Measurements from ENCODE around the gene PDXDC1.
"Not testable (repeated sequence)": the region's sequence is repeated elsewhere in the genome, so short reads cannot be mapped to it uniquely, and the experiment has no call there.

The PDXDC1 gene

DNA sequence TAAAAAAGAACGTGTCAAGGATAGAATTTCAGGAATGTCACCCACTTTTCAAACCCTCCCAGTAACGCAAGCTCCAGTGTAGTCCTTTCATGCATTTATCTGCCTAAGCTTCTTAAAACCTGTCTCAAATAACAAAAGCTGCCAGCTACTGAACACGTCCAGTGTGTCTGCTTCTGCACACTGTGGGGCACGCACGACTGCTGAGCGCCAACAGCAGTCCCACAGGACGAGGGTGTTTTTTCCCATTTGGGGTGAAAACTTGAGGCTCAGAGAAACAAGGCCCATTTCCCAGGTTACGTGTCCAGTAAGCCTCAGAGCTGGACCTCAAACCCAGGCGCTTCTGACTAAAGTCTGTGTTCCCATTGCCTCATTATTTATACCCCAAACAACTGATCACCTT is 63.9 kb downstream of the PDXDC1 start:
- FAIRE-seq, result no peak

DNA sequence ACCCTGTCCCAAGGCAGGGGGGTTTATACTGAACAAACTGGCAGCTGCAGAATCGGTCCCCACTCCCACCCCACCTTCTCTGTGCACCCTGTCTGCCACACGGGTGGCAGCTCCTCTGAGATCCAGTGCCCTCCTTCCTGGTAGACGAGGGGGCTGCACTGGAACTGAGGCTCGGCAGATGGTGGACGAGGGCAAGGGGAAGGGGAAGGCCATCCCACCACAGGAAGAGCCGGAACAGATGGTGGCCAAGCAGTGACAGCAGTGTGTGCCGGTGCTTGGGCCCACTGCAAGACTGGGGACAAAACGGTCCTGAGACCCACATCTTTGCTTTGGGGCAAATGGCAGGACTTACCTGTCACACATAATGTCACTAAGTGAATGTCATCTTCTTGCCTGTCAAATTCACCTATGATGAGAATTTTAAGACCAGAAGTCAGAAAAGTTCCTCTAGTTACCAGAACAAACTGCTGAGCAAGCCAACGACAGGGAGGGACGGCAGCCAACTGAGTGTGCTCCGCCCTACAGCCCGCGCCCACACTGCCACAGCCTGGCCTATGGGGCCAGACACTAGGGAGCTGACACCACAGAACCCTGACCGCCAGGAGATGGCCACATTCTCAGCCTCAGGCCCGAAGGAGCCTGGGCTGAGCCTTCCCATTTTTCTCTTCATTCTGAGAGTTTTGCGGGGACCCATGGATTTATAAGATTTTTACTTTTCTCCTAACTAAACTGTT is 66.6 kb downstream of the PDXDC1 start:
- no peak for FAIRE-seq

DNA sequence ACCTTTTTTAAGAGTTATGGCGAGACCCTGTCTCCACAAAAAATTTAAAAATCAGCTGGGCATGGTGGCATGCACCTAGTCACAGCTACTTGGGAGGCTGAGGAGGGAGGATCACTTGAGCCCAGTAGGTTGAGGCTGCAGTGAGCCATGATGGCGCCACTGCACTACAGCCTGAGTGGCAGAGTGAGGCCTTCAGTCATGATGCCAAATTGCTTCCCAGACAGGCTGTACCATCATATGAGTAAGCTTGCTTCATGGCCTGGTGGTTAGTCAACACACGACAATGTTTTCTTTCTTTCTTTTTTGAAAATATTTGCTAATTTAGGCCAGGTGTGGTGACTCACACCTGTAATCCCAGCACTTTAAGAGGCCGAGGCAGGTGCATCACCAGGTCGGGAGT is 68.5 kb downstream of the PDXDC1 start:
- no peak for FAIRE-seq

DNA sequence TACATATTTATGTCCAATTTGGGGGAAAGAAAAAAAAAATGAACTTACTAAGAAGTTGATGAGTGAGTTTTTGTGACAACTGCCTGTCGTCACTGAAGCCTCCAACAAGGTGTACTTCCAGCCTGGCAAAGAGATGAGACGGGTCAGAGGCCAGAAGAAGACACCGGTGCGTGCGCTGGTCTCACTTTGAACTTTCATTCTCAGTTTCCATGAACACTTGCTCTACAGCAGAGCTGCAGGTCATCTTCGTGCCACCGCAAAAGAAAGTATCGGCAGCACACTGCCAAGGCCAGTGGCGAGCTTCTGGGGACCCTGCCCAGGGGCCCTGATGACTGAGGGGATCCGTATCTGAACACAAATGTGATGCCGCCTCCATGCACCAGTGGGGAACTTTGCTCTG is 69.5 kb downstream of the PDXDC1 start:
- no peak for FAIRE-seq

DNA sequence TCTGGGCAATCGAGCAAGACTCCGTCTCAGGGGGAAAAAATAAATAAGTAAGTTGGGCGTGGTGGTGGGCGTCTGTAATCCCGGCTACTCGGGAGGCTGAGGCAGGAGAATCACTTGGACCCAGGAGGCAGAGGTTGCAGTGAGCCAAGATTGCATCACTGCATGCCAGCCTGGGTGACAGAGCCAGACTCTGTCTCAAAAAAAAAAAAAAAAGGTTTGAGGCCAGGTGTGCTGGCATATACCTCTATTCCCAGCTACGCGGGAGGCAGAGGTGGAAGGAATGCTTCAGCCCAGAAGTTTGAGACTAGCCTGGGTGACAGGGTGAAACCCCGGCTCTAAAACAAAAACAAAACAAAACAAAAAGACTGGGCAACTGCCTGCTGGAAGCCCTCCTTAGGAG is 70.4 kb downstream of the PDXDC1 start:
- FAIRE-seq, result not testable (repeated sequence)

DNA sequence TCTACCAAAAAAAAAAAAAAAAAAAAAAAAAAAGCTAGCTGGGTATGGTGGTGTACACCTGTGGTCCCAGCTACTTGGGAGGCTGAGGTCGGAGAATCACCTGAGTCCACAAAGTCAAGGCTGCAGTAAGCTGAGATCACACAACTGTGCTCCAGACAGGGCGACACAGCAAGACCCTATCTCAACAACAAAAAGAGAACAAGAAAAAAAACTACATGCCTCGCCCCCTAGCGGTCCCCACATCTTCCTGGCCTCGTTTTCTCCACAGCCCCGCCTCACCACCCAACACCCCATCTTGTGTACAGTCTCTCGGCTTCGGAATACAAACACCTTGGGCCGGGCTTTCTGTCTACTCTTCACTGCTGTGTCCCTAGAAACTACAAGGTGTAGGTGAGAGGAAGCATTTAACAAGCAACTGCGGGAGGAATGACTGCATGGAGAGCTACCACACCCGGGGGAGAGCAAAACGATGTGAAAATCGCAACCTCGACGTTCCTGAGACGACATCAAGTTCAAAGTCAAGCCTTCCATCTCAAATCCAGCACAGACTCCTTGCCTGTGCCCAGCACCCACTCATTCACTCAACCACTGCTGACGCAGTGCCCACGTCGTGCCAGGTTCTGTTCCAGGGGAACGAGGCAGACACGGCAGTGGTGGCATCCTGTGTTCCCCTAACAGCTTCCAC is 72.0 kb downstream of the PDXDC1 start:
- FAIRE-seq, result no peak

DNA sequence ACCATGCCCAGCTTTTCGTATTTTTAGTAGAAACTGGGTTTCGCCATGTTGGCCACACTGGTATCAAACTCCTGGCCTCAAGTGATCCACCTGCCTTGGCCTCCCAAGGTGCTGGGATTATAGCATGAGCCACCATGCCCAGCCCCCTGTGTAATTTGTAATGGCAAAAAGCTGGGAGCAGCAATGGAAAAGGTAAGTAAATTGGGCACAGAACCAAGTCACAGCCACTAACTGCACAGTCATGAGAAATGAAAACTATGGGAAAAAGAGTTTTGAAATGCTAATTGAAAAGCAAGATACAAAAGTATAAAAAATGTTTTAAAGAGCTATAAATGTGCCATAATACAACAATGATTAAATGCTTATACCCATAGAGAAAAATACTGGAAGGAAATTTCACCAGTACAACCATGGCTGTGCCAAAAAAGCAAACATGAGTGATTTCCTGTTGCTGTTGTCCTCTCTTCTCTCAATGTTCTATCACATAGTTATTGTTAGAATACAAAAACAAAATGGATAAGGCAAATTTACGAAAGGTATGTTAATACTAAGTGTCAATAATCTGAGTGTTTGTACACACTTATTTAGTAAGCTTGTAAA is 74.9 kb downstream of the PDXDC1 start:
- no peak for FAIRE-seq

DNA sequence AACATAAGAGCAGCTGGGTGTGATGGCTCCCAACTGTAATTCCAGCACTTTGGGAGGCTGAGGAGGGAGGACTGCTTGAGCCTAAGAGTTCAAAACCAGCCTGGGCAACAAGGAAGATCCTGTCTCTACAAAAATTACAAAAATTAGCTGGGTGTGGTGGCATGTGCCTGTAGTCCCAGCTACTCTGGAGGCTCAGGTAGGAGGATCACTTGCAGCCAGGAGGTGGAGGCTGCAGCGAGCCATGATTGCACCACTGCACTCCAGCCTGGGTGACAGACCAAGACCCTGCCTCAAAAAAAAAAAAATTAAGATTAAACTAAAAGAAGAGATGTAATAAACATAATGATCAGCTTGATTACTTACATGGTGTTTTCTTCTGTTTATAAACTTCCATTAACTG is 75.6 kb downstream of the PDXDC1 start:
- FAIRE-seq, result not testable (repeated sequence)

DNA sequence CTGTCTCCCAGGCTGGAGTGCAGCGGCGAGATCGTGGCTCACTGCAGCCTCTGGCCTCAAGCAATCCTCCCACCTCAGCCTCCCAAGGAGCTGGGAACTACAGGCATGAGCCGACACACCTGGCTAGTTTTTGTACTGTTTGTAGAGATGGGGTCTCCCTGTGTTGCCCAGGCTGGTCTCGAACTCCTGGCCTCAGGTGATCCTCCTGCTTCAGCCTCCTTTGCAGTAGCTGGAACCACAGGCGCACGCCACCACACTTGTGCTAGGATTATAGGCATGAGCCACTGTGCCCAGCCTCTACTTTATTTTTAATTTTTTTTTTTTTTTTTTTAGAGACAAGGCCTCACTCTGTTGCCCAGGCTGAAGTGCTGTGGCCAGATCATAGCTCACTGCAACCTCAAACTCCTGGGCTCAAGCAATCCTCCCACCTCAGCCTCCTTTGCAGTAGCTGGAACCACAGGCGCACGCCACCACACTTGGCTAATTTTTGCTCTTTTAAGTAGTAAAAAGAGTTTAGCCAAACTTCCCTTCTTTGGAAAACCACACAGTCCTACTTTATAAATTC is 76.6 kb downstream of the PDXDC1 start:
- FAIRE-seq, result no peak

DNA sequence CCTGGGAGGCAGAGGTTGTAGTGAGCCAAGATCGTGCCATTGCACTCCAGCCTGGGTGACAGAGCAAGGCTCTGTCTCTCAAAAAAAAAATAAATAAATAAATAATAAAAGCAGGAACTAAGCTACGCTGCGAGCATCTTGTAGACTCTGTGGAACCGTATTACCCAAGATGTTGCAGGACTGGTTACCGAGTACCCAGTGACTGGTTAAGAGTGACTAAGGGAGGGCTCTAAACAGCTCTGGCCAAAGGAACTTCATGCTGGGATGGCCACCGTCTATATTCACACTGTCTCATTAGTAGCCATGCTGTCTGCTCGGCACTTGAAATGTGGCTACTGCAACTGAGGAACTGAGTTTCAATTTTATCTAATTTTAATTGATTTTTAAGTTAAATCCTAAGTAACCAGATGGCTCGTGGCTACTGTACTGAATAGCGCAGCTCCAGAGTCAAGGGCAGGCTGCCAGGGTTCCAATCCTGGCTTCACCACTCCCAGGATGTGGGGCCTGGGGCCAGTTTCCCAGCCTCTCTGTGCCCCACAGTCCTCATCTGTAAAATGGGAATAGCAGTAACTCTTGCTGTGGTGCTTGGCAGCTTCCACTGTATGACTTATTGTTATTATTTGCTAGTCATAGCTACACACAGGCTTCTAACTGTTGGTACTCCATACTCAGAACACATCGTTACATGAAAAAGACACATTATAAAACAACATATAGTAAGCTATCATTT is 78.1 kb downstream of the PDXDC1 start:
- no peak for FAIRE-seq

DNA sequence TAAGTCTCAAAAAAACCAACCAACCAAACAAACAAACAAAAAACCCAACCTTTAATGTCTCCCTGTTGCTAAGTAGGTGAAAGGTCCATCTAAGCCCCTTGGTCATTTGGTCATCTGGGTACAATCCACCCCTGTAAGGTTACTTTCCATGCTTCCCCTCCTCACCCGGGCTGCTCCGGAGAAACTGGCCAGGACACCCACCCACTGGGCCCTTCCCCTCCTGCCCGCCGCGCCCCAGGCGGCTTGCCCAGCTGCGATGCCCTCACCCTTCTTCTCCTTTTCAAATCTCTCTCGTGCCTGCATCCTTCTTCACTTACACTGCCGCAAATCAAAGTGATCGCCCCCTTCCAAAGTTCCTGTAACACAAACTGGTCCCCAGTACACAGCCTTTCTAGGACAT is 79.1 kb downstream of the PDXDC1 start:
- no peak for FAIRE-seq

DNA sequence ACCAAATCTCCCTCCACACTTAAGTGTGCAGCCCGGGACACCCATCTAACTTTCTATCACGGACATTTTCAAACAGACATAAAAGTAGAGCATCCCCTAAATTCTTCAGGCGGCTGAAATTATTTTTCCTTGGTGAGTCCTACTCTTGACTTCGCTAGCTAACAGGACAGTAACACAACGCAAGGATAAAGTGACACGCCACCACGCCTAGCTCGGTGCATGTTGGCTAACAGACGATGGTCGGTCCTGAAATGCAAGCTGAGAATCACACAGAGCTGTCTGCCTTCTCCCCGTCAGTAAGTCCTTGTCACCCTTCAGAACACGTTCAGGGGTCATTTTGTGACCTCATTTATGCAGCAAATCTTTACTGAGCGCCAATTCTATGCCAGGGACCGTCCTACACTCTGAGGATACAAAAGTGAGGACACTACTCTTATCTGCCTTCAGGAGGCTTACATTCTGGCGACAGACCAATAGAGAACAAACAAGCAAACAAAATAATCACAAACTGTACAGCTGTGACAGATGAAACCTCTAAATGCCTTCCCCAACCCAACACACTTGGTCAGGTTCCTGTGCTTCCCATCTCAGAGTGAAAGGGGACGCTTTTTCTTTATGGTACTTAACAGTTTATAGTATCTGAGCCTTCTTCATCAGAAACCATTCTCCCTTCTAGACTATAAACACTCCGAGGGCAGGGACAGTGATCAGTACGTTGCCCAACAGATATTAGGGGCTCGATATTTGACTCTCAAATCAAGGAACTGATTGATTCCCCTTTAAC is 79.7 kb downstream of the PDXDC1 start:
- FAIRE-seq, result no peak

DNA sequence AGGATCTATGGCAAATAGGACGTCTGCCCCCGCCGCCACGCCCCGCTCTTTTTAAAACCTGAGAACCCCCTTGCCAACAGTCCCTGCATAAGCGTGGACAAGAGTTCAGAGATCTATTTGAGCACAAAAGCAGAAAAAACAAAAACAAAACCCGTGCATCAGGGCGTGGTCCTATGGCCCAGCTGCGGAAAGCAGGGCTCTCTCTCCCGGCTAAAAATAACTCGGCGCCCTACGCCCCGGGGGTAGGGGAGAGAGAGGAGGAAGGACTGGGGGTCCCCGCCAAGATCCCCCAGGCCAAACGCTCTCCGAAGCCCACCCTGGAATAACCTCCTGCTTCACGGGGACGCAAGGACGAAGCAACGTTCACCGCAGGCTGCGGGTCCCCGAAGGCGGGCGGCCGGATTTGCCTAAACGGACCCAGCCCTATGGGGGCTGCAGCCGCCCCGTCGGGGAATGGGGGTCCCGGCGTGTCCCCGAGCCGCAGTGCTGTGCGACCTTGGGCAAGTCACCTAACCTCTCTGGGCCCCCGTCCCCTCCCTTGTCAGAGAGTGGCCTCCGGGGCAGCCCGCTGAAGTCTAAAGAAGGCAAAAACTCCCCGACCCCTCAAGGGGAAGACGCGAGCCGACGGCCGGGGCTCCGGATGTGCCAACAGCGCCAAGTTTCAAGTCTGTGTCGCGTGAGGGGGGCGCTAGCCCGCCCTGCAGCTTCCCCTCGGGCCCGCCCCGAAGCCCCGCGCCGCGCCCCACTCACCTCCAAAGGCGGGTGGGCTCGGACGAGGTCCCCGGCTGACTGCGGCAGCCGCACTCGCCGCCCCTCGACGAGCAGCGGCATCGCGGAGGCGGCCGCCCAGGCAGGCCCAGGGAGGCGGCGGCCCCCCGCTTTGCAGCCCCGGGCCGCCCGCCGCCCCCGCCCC is 80.6 kb downstream of the PDXDC1 start:
- no peak for FAIRE-seq

DNA sequence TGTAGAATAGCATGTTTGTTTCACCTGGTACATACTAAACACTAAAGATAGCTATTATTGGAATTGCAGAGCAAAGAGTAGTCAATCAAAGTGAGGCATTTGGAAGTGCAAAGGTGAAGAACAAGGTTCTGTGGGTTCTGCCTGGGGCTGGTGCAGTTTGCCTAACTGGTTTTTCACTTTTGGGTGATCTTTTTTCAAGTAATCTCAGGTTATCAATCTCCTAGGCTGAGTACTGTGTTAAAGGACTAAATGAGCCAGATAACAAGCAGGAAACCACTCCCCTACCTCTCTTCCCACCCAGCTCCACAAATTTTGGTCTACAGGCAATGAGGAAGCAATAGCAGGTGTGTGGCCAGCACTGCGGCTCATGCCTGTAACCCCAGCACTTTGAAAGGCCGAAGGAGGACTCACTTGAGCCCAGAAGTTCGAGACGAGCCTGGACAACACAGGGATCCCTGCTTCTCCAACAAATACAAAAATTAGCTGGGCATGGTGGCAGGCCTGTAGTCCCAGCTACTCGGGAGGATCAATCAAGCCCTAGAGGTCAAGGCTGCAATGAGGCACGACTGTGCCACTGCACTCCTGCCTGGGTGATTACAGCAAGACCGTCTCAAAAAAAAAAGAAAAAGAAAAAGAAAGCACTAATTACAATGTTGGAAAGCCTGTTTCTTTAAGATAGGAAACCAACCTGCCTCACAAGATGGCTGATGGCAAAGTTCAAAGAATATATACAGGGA is 83.0 kb downstream of the PDXDC1 start:
- FAIRE-seq, result no peak

DNA sequence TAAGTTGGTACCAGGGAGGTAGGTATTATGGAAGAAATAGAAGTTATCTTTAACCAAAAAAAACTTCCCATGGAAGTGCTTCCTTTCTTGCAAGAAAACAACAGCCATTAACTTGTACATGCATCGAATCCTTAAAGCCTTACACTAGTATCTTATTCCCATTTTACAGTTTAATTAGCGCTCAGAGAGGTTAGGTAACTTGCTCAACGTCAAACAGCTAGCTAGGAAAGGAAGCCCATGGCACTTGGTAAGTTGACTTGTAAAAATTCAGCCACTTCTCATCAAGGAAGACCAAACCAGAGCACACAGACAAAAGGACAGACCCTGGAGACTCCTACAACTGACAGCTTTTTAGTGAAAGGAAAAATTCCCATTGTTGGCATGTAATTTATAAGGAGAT is 84.5 kb downstream of the PDXDC1 start:
- no peak for FAIRE-seq

DNA sequence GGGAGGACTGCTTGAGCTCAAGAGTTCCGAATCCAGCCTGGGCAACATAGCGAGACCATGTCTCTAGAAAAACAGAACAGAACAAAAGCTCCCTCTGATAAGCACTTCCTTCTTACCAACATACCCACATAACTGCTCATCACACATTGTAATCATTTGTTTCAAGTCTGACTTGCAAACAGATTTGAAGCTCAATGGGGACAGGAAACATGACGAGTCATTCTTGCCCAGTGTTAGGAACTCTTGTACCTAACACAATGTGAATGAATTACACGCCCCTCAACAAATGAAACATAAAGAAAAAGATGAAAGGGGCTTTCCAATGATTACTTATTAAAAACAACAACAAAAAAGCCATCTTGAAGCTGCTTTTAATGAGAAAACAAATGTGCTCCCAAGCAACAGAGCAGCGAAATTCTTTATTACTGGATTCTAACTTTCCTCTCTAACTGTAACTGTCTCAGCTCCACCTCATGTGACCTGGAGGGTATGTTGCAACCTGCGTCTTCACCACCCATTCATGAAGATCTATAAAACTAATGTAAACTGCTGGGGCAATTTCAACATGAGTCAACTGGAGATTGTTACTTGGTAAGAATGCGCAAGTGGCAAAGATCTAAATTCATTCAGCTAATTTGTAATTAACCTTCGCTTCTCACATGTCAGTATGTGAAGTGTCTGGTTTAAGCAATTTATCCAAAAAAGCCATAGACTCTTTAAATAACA is 87.4 kb downstream of the PDXDC1 start:
- peak; percentile 47 for FAIRE-seq

DNA sequence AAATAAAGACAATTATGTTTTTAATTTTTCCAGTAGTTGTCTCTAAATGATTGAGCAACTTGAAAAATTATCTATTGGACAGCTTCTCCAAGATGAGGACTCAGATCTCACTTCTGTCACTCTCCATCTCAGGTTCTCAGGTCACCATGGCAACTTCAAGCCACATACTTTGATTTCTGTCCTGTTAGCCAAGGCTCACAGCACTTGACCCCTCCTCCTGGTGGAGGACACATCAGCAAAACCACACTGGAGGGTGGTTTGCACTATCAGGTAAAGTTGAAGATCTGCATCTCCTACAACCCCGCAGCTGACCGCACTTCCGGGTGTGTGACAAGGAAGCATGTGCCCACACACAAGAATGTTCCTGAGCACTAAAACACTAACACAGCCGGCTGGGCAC is 91.1 kb downstream of the PDXDC1 start:
- FAIRE-seq, result not testable (repeated sequence)

DNA sequence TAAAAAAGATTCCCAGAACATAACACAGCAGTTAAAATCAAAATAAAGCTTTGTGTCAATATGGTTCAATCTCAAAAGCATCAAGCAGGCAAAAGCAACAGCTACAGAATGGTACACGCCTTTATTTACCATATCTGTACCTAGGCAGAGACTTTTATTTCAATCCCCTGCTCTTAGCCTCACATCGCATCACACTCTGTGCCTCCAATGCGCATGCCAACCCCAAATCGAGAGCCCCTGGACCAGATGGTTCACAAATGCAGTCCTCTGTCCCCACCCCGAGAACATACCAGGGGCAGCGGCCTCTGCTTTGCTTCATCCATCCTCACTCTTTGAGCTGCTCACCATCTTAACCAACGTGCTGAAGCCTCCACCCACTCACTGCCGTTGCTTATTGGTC is 91.9 kb downstream of the PDXDC1 start:
- not testable (repeated sequence) for FAIRE-seq

DNA sequence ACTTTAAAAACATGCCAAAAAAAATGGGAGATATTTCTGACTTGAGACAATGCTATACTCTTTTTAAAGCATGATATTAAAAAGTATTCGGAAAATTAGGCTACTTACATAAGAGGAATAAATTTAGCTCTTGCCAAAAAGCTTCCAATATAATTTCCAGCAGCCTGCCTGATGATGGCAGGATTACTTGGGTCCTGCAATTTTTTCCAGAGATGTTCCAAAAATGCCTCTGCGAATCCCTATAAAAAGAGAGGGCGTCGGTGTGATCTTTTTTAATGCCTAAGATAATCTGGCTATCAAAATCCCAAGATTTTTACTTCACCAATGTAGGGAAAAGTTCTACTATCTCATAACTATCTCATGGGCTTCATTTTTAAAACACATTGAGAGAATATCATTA is 96.2 kb downstream of the PDXDC1 start:
- FAIRE-seq, result not testable (repeated sequence)
